Motor neuron (in vitro differentiated cells): Measurements from ENCODE around the gene AHRR. TPM values are rescaled to one million over a fixed set of nuclear protein-coding genes. Genes with fewer than 3 reads are reported as not detected.
"Not testable (repeated sequence)": the region's sequence is repeated elsewhere in the genome, so short reads cannot be mapped to it uniquely, and the experiment has no call there.

Experiments used
- ATAC-seq, 8 experiments: fragments of 200-7000 bp; cut with Tn5 transposase; replicated peaks in 6 of 8; 2 replicates each; pipeline ENCODE4 v1.8.0; 2021; ENCODE audit warnings: mild to moderate bottlenecking in 8 of 8, moderate library complexity in 8 of 8
- H3K27ac ChIP-seq, 2 donors: fragments of 250-450 bp; sonication (Bioruptor Pico); 2 replicates each; pipeline ENCODE4 v1.9.0; 2021; ENCODE audit warnings: antibody characterized with exemption in 2 of 2, mild to moderate bottlenecking in 2 of 2, moderate library complexity in 1 of 2
- H3K4me1 ChIP-seq, 2 donors: fragments of 250-450 bp; sonication (Bioruptor Pico); replicated peaks in 1 of 2; 2 replicates each; pipeline ENCODE4 v1.6.1; 2021; ENCODE audit warnings: antibody characterized with exemption in 2 of 2, mild to moderate bottlenecking in 2 of 2, moderate library complexity in 1 of 2
- H3K4me3 ChIP-seq, 5 donors: fragments of 250-450 bp; sonication (Bioruptor Pico); 2 replicates each; pipeline ENCODE4 v1.9.0; 2021; ENCODE audit warnings: antibody characterized with exemption in 5 of 5, mild to moderate bottlenecking in 5 of 5, moderate library complexity in 4 of 5
- WGBS, 10 experiments: fragments of 450-650 bp; shearing (Covaris generic); methylation state at CpG; one replicate each; pipeline ENCODE4 v1.0.0; 2022; 5-methylcytosine and 5-hydroxymethylcytosine counted together
- in situ Hi-C, 9 experiments: fragments of 400-800 bp; cut with MboI; loops; one replicate each; pipeline ENCODE4 v1.15.0; 2021; ENCODE audit warnings: low sequenced_read_pairs in 9 of 9, low pct_unique_long_range_greater_than_20kb in 2 of 9; ENCODE audit not compliant: unreplicated experiment in 9 of 9
- total RNA-seq, 8 experiments: library from RNA; unstranded; fragments of 300-600 nt; gene quantifications; 2 replicates each; pipeline versions ENCODE4 v1.2.3 to v1.2.4, GENCODE V29; 2022

AHRR gene
- total RNA-seq, 8 experiments from 2014 or later: 1.1 to 24.0 (median 1.6) TPM

GRCh38 chr5:410911-411517, 89.5 kb downstream of the AHRR start:
- Histone ChIP-seq H3K27ac (no peak overlapping the region), H3K4me1 (peaks cover 5 to 15% of the 10 kb centered on the region in 2 donors), H3K4me3 (no peak overlapping the region)
- 77 to 100% (median 84%) methylated on average over 1 to 2 of the region's 2 CpGs for WGBS, 10 experiments
- in situ Hi-C loops: no loop called here
- no peak for ATAC-seq

GRCh38 chr5:411728-412127, 90.2 kb downstream of the AHRR start:
- H3K4me3 ChIP-seq: no peak overlapping the region
- in situ Hi-C loops: no loop called here
- peaks cover 9 to 17% of the 10 kb centered on the region in 2 donors for H3K4me1 ChIP-seq
- H3K27ac ChIP-seq: no peak overlapping the region
- WGBS, 10 experiments: 69 to 93% (median 79%) methylated on average over 2 to 13 of the region's 13 CpGs; no CpG with 5 or more reads in 2 of the 10 experiments
- ATAC-seq: no peak

- H3K4me1 ChIP-seq: peaks cover 27 to 44% of the 10 kb centered on the region in 2 donors
Observed at GRCh38 chr5:414991-415927, 93.7 kb downstream of the AHRR start.

GRCh38 chr5:415928-416635, 94.6 kb downstream of the AHRR start:
- Histone ChIP-seq H3K27ac (peak overlapping the region; percentile 81 to 92), H3K4me3 (no peak overlapping the region), H3K4me1 (peaks cover 27 to 44% of the 10 kb centered on the region in 2 donors)
- ATAC-seq: peak in 6 of 8 experiments; percentile 25 to 81 (median 75)
- WGBS, 10 experiments: 40 to 100% (median 80%) methylated on average over 1 to 14 of the region's 24 CpGs; no CpG with 5 or more reads in 3 of the 10 experiments
- in situ Hi-C loops: no loop called here

More at GRCh38 chr5:414991-415927, 93.7 kb downstream of the AHRR start:
- H3K4me3 ChIP-seq, in situ Hi-C loops: not testable (repeated sequence)
- ATAC-seq: peak; percentile 93 to 97 (median 96)
- peak overlapping the region; percentile 81 to 92 for H3K27ac ChIP-seq
- WGBS, 10 experiments: 0 to 100% (median 64%) methylated on average over 1 to 9 of the region's 42 CpGs; no CpG with 5 or more reads in 4 of the 10 experiments

GRCh38 chr5:416636-416960, 95.1 kb downstream of the AHRR start:
- WGBS, 10 experiments: 93 to 100% (median 98%) methylated on average over 2 to 6 of the region's 14 CpGs; no CpG with 5 or more reads in 7 of the 10 experiments
- Histone ChIP-seq H3K27ac (peak overlapping the region in 1 of 2 donors; percentile 92), H3K4me1 (peaks cover 27 to 44% of the 10 kb centered on the region in 2 donors), H3K4me3 (no peak overlapping the region)
- ATAC-seq: no peak
- in situ Hi-C loops: no loop called here

GRCh38 chr5:417301-418161, 96.0 kb downstream of the AHRR start:
- Histone ChIP-seq H3K4me3 (no peak overlapping the region), H3K4me1 (peaks cover 27 to 44% of the 10 kb centered on the region in 2 donors), H3K27ac (no peak overlapping the region)
- ATAC-seq: peak in 3 of 8 experiments; percentile 19 to 54 (median 37)
- in situ Hi-C loops: no loop called here
- WGBS, 10 experiments: 0 to 88% (median 47%) methylated on average over 1 to 8 of the region's 14 CpGs; no CpG with 5 or more reads in 1 of the 10 experiments

GRCh38 chr5:418162-419121, 96.9 kb downstream of the AHRR start:
- H3K4me1 ChIP-seq: peaks cover 27 to 44% of the 10 kb centered on the region in 2 donors
- in situ Hi-C loops: no loop called here
- H3K27ac ChIP-seq: peak overlapping the region in 1 of 2 donors; percentile 24
- WGBS, 10 experiments: 20 to 67% (median 47%) methylated on average over 1 to 9 of the region's 18 CpGs; no CpG with 5 or more reads in 2 of the 10 experiments
- ATAC-seq: peak in 2 of 8 experiments; percentile 6 to 8
- no peak overlapping the region for H3K4me3 ChIP-seq

GRCh38 chr5:419970-420369, 98.5 kb downstream of the AHRR start:
- Histone ChIP-seq H3K4me3 (no peak overlapping the region), H3K27ac (no peak overlapping the region), H3K4me1 (peaks cover 27 to 41% of the 10 kb centered on the region in 2 donors)
- in situ Hi-C loops: no loop called here
- 43 to 100% (median 86%) methylated on average over 1 to 10 of the region's 12 CpGs; no CpG with 5 or more reads in 1 of the 10 experiments for WGBS, 10 experiments
- no peak for ATAC-seq

GRCh38 chr5:420632-421286, 99.2 kb downstream of the AHRR start:
- H3K4me3 ChIP-seq: no peak overlapping the region
- H3K4me1 ChIP-seq: peaks cover 24 to 37% of the 10 kb centered on the region in 2 donors
- no peak for ATAC-seq
- WGBS, 10 experiments: 88 to 96% (median 92%) methylated on average over 7 to 29 of the region's 52 CpGs; no CpG with 5 or more reads in 6 of the 10 experiments
- in situ Hi-C loops: no loop called here
- no peak overlapping the region for H3K27ac ChIP-seq

- in situ Hi-C loops: no loop called here
- 86 to 100% (median 92%) methylated on average over 1 to 8 of the region's 34 CpGs; no CpG with 5 or more reads in 4 of the 10 experiments for WGBS, 10 experiments
- no peak for ATAC-seq
- Histone ChIP-seq H3K27ac (no peak overlapping the region), H3K4me3 (no peak overlapping the region), H3K4me1 (peaks cover 18 to 31% of the 10 kb centered on the region in 2 donors)
Observed at GRCh38 chr5:421287-421880, 99.9 kb downstream of the AHRR start.
